Suprapubic skin (tissue), 4 donors: ENCODE measurements around the gene ZNF501. TPM values are rescaled to one million over a fixed set of nuclear protein-coding genes. Genes with fewer than 3 reads are reported as not detected.

Source experiments
- DNase-seq, 2 donors: peaks; one replicate each; pipeline ENCODE4 v3.0.0-alpha.2; 2019; ENCODE audit warnings: low spot score in 2 of 2
- H3K27ac ChIP-seq: fragments of 200-600 bp; sonication (generic); one replicate; pipeline ENCODE4 v1.5.1; 2019
- H3K27me3 ChIP-seq: fragments of 200-600 bp; sonication (generic); one replicate; pipeline ENCODE4 v1.5.1; 2019
- H3K36me3 ChIP-seq: fragments of 200-600 bp; sonication (generic); one replicate; pipeline ENCODE4 v1.5.1; 2019
- H3K4me1 ChIP-seq: fragments of 200-600 bp; sonication (generic); one replicate; pipeline ENCODE4 v1.5.1; 2019
- H3K4me3 ChIP-seq: fragments of 200-600 bp; sonication (generic); one replicate; pipeline ENCODE4 v1.5.1; 2019; ENCODE audit warnings: mild to moderate bottlenecking
- H3K9me3 ChIP-seq: fragments of 200-600 bp; sonication (generic); one replicate; pipeline ENCODE4 v1.5.1; 2019
- CTCF ChIP-seq, 2 donors: fragments of 200-600 bp in 1 of 2; fragments of 450-650 bp in 1 of 2; sonication (generic) in 1 of 2; IDR thresholded peaks; one replicate each; pipeline ENCODE4 v1.5.1; 2016 to 2019; ENCODE audit warnings: antibody characterized with exemption in 2 of 2, mild to moderate bottlenecking in 1 of 2, moderate library complexity in 1 of 2
- EP300 ChIP-seq: sonication (generic); formaldehyde crosslinking; IDR thresholded peaks from one replicate; pipeline ENCODE4 v1.6.1; 2017; ENCODE audit warnings: antibody characterized with exemption
- POLR2A ChIP-seq, 2 donors: fragments of 450-650 bp; IDR thresholded peaks; one replicate each; pipeline ENCODE4 v1.6.1; 2017; ENCODE audit warnings: antibody characterized with exemption in 2 of 2, mild to moderate bottlenecking in 2 of 2, moderate library complexity in 2 of 2
- POLR2AphosphoS5 ChIP-seq, 3 donors: sonication (generic); formaldehyde crosslinking; IDR thresholded peaks; one replicate each; pipeline ENCODE4 v1.6.1; 2017; ENCODE audit warnings: antibody characterized with exemption in 3 of 3
- WGBS: methylation state at CpG from one replicate; pipeline ENCODE4 v1.1.5; 2018; 5-methylcytosine and 5-hydroxymethylcytosine counted together
- total RNA-seq, 4 donors: library from RNA; depleted of rRNA; stranded (reverse); fragments of >200 nt; gene quantifications; one replicate each; pipeline ENCODE4 v1.1.0, GENCODE V29; 2016

The ZNF501 gene
- total RNA-seq = 1 to 10 TPM; 1.4 to 4.0 (median 2.3) TPM

GRCh38 chr3:44729384-44729910 lies at the start of gene ZNF501:
Gene ZNF501 (plus strand): TSS chr3:44729635. CDS start chr3:44734422, 4,787 bp downstream.
- H3K9me3 ChIP-seq = peaks cover 53% of the 10 kb centered on the region
- peaks cover 16% of the 10 kb centered on the region for H3K4me1 ChIP-seq
- H3K4me3 ChIP-seq = peak within 1 kb of the TSS; percentile 72
- no peaks in the 10 kb centered on the region for H3K27me3 ChIP-seq
- TF ChIP-seq POLR2AphosphoS5 (IDR thresholded peaks at IDR 0.05) = peak in 1 of 3 donors; percentile 90
- TF ChIP-seq CTCF (IDR thresholded peaks at IDR 0.05) = no peak
- no peak for TF ChIP-seq EP300
- H3K27ac ChIP-seq = no peak within 1 kb of the TSS
- DNase-seq = peak; percentile 96
- WGBS = under 1% methylated on average over 27 of the region's 46 CpGs
- H3K36me3 ChIP-seq = peaks cover 35% of the 10 kb centered on the region

- WGBS = 94% methylated on average over 4 of the region's 4 CpGs
- H3K27me3 ChIP-seq = no peaks in the 10 kb centered on the region
- TF ChIP-seq EP300 (no peak), POLR2A (IDR thresholded peaks at IDR 0.05) (no peak), CTCF (IDR thresholded peaks at IDR 0.05) (no peak), POLR2AphosphoS5 (IDR thresholded peaks at IDR 0.05) (no peak)
- H3K4me1 ChIP-seq = peaks cover 10% of the 10 kb centered on the region
- H3K27ac ChIP-seq = no peak overlapping the region
- H3K9me3 ChIP-seq = peaks cover 8% of the 10 kb centered on the region
- H3K36me3 ChIP-seq = no peaks in the 10 kb centered on the region
- no peak for DNase-seq
- H3K4me3 ChIP-seq = no peak overlapping the region
Measured at GRCh38 chr3:44680921-44681455, 48.4 kb upstream of the ZNF501 start.

- TF ChIP-seq POLR2A (IDR thresholded peaks at IDR 0.05) (no peak), EP300 (no peak), CTCF (IDR thresholded peaks at IDR 0.05) (no peak), POLR2AphosphoS5 (IDR thresholded peaks at IDR 0.05) (no peak)
- DNase-seq = no peak
- peaks cover 8% of the 10 kb centered on the region for H3K9me3 ChIP-seq
- 93% methylated on average over 2 of the region's 2 CpGs for WGBS
- peaks cover 11% of the 10 kb centered on the region for H3K4me1 ChIP-seq
- H3K36me3 ChIP-seq = no peaks in the 10 kb centered on the region
- H3K27ac ChIP-seq = no peak overlapping the region
- H3K27me3 ChIP-seq = no peaks in the 10 kb centered on the region
- no peak overlapping the region for H3K4me3 ChIP-seq
Measured at GRCh38 chr3:44682182-44682896, 47.1 kb upstream of the ZNF501 start.

GRCh38 chr3:44685128-44685800 lies 44.2 kb upstream of the ZNF501 start:
- DNase-seq = peak; percentile 69 to 84
- Histone ChIP-seq H3K4me1 (peaks cover 11% of the 10 kb centered on the region), H3K9me3 (peaks cover 8% of the 10 kb centered on the region), H3K27ac (no peak overlapping the region), H3K4me3 (peak overlapping the region; percentile 71), H3K36me3 (no peaks in the 10 kb centered on the region), H3K27me3 (peaks cover 22% of the 10 kb centered on the region)
- TF ChIP-seq EP300 (no peak), POLR2AphosphoS5 (IDR thresholded peaks at IDR 0.05) (no peak), CTCF (IDR thresholded peaks at IDR 0.05) (no peak), POLR2A (IDR thresholded peaks at IDR 0.05) (no peak)
- WGBS = 3% methylated on average over 33 of the region's 48 CpGs

- Histone ChIP-seq H3K27ac (no peak overlapping the region), H3K4me1 (peaks cover 11% of the 10 kb centered on the region), H3K9me3 (peaks cover 4% of the 10 kb centered on the region), H3K27me3 (peaks cover 29% of the 10 kb centered on the region), H3K36me3 (no peaks in the 10 kb centered on the region), H3K4me3 (no peak overlapping the region)
- DNase-seq = no peak
- 58% methylated on average over 1 of the region's 1 CpG for WGBS
- TF ChIP-seq EP300 = no peak
- TF ChIP-seq CTCF (IDR thresholded peaks at IDR 0.05) = no peak
- TF ChIP-seq POLR2AphosphoS5 (IDR thresholded peaks at IDR 0.05) = no peak
- TF ChIP-seq POLR2A (IDR thresholded peaks at IDR 0.05) = no peak
Measured at GRCh38 chr3:44687898-44688297, 41.5 kb upstream of the ZNF501 start.
